ENCODE results near the gene GRIK4.

Gene GRIK4

GRCh38 chr11:120549346-120549745, 37.8 kb downstream of the GRIK4 start:
- no peak for DNase-seq (ENCODE audit: low read depth)

- no peak for DNase-seq (ENCODE audit: low read depth)
These were observed 38.5 kb downstream of the GRIK4 start for GRCh38 chr11:120550007-120550406.

DNA sequence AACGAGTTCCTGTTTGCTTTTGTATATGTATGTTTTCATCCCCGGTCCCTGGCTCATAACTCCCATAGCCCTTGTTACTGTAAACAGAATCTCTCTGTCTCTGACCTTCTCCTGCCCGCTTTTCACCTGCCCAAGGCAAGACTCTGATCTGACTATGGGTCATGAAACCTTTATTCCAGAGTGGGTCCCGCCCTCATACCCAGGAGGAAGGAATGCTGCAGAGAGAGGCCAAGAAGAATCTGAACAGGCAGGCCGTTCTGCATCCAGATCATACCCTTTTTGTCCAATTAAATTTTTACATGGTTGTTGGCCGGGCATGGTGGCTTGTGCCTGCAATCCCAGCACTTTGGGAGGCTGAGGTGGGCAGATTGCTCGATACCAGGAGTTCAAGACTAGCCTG, 39.6 kb downstream of the GRIK4 start:
- DNase-seq (ENCODE audit: low read depth) = no peak

DNA sequence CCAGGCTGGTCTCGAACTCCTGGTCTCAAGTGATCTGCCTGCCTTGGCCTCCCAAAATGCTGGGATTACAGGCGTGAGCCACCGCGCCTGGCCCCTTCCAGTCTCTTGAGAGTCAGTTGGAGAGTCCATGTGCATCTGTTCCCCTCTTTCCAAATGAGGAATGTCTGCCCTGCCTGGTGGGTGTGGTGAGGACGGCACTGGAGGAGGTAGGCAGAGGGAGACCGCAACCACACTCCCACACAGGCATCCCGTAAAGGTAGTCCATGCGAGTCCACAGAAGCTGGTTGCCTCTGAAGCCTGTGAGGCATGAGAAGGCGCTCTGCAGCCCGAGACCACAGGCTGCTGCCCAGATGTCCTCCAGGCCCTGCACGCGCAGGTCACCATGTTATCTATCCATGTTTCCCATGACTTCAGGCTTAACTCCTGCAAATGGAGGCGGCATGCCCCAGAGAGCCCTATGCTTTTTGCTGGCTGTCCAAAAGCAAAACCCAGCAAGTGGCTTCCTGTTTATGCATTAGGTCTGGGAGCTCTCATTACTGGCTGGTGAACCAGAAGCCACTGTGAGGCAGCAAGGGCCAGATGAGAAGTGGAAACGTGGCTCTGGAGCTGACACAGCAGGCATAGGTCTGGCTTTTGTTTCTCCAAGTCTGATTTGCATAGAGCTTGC, 43.4 kb downstream of the GRIK4 start:
- DNase-seq (ENCODE audit: low read depth) = no peak

DNA sequence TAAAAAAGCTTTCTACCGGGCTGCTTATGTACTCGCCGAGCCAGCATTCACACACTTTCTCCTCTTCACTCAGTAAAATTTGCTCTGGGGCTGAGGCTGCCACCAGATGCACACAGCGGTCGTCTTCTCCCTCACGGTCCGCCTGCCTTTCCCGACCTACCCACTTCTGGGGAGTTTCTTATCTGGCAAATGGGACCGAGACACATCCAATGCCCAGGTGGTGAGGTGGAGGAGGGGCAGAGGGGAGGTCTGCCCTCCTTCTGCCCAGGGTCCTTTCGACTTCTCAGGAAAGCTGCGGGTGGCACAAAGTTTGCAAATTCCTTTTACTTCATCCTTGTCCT, 43.9 kb downstream of the GRIK4 start:
- no peak for DNase-seq (ENCODE audit: low read depth)

- no peak for DNase-seq (ENCODE audit: low read depth)
These were observed 45.2 kb downstream of the GRIK4 start for GRCh38 chr11:120556797-120557196.

- no peak for DNase-seq (ENCODE audit: low read depth)
These were observed 47.3 kb downstream of the GRIK4 start for GRCh38 chr11:120558744-120559431.

GRCh38 chr11:120561286-120561685, 49.7 kb downstream of the GRIK4 start:
- no peak for DNase-seq (ENCODE audit: low read depth)

GRCh38 chr11:120562806-120563425, 51.4 kb downstream of the GRIK4 start:
- DNase-seq (ENCODE audit: low read depth) = no peak

DNA sequence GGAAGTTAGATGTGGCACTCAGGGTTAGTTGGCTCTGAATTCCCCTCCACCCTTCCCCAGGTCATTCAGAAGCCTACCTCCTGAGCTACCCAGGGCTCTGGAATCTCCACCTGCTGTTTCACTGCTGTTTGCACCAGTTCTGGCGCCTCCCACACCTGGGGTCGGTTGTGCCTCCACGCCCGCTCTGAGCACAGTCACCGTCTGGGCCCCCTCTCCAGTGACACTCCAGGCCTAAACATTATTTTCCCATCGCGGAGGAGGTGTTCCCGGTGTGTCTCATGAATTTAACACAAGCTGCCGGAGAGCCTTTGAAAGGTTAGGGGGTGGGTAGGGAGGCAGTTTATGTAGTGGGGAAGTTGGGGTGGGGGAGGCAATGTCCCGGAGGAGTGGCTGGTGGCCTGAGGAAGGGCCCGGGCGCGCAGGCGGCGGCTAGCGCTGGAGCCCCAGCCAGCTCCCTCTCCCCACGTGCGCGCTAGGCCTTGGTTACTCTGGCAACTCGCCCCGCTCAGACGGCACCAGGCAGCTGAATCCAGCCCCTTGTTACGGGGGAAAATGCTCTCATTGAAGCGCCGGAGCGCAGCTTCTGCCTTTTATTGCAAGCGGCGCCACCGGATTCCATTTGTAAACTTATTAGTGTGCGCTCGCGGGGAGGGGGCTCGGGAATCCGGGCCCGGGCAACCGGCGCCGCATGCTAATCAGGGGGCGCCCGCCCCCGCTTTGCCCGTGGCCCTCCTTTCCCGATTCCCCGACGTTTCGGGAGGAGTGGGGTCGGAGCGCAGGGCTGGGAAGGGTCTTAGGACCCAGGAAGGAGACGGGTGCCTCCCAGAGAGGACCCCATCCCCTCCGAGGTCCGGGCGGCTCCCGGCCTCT, 52.4 kb downstream of the GRIK4 start:
- no peak for DNase-seq (ENCODE audit: low read depth)

DNA sequence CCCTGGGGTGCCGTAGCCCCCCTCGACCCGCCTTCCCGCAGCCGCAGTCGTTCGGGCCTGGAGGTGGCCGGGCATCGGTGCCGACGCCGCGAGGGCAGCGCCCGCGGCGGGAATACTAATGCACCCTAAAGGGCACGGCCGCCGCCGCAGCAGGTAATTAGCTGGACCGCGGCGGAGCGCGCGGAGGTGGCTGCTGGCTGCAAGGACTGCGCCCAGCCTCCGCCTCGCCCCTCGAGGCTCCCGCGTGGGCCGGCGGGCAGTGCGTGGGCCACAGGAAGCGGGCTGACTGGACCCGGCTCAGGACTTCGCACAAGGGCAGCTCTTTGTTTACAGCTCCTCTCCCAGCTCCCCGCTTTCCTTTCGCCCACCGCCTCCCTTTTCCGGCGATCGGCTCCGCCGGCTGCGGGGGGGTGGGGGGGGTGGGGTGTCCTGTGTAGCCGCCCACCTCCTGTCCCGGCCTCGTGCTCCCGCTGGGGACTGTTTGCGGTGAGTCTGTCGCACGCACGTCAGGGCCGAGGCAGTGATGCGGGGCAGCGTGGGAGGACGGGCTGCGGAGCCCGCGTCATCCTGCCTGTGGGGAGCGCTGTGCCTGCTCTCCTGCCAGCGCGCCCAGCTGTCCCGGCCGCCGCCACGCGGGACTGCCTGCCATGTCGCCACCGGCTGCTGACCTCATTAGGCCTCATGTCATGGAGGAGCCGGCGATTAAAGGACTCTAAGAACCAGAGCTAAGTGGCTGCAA, 53.2 kb downstream of the GRIK4 start:
- DNase-seq (ENCODE audit: low read depth) = no peak

- DNase-seq (ENCODE audit: low read depth) = no peak
These were observed 54.1 kb downstream of the GRIK4 start for GRCh38 chr11:120565466-120566155.

- DNase-seq (ENCODE audit: low read depth) = no peak
These were observed 54.6 kb downstream of the GRIK4 start for GRCh38 chr11:120566176-120566575.

GRCh38 chr11:120568572-120569307, 57.2 kb downstream of the GRIK4 start:
- no peak for DNase-seq (ENCODE audit: low read depth)

DNA sequence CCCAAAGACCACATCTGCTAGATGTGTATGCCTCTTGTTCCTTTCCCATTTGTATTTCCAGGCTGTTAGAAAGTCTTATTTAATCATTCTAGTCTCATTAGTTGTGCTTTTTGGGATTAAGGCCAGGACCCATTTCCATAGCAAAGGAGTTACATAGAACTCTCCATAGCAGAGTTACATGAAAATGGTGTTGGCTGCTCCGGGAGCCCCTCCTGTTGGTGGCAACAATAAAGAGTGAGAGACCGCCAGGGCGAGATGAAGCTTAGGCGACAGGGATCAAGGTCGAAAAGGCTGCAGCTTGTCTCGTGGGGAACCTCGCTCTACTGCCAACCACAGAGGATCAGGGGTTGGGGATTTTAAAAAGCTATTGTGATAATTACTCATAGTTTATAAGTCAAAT, 58.3 kb downstream of the GRIK4 start:
- no peak for DNase-seq (ENCODE audit: low read depth)

DNA sequence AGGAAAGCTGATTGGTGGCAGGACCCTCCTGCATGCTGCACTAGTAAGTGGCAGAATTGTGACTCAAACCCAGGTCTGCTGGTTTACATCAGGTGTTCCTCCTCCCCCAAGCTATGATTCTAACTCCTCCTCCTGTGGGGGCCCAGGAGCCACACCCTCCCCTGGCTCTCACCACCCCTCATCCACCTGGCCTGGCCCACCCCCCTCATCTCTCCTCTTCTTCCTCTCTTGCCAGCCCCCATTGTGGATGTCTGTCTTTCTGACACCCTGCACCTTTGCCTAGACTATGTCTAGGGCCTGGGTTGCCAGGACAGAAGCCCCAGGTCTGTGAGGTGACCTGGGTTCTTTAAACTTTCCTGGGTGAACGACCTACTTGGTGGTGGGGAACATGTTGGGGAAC, 59.9 kb downstream of the GRIK4 start:
- DNase-seq (ENCODE audit: low read depth) = no peak

- DNase-seq (ENCODE audit: low read depth) = no peak
These were observed 62.3 kb downstream of the GRIK4 start for GRCh38 chr11:120573756-120574354.

DNA sequence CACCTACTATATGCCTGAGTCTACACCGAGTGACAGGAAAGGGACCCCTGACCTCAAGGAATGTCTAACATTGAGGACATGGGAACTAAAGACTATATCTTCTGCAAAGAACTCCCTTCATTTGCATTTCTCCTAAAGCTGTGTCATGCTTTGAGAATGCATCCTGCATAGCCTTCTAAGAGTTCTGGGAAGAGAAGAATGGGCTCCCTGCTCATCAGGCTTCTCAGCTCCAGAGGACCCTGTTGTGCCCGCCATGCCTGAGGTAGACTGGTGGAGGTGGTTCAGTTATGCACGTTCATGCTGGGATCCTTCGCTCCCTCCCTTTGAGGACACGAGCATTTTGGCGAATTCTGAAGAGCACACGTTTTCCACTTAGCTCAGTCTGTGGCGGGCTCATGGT, 63.3 kb downstream of the GRIK4 start:
- no peak for DNase-seq (ENCODE audit: low read depth)

DNA sequence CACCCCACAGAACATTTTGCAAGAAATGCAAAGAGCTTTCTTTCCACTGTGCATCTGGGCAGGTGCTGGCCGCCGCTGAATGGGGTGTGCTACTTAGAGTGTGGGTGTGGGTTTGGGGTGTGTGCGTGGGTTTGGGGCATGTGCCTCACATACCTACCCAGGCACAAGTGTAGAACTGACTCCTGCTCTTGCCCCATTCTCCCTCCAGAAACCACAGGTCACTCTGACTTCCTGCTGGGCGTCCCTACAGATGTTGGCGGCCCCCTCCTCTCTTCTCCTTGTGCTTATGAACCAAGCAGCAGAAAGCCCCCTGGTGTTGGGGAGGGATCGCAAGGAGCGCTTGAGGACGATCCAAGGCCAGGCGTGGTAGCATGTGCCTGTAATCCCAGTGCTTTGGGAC, 63.9 kb downstream of the GRIK4 start:
- DNase-seq (ENCODE audit: low read depth) = no peak

DNA sequence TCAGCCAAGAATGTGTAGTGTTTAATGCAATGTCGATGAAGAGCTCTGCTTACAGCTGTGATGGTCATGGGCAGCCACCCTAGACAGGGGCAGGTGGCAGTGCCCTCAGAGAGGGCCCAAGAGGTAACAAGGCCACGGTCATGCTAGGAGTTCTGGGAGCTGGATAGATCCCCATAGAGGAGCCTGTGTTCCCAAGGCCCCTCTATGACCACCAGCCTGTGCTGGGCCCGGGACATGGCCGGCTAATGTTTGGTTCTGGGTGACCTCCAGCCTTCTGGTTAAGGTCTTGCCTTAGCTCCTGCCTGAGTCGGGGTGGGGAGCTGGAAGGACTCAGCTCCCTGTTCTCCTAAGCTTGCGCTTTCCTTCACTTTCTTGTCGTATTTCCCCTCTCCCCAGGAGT, 65.1 kb downstream of the GRIK4 start:
- DNase-seq (ENCODE audit: low read depth) = no peak

All from CMK (cell line).